H1 (cell line): Measurements from ENCODE around the gene NAT9. TPM values are rescaled to one million over a fixed set of nuclear protein-coding genes. Genes with fewer than 3 reads are reported as not detected.

ENCODE experiments used
- CTCF ChIA-PET: fragments of 300-600 bp; sonication (Branson Sonifier 250); formaldehyde crosslinking; loops from one replicate; lab custom pipeline; 2021; ENCODE audit not compliant: partially characterized antibody; lab: Charles Lee
- POLR2A ChIA-PET: fragments of 300-600 bp; sonication (Branson Sonifier 250); formaldehyde crosslinking; loops from one replicate; lab custom pipeline; 2021; ENCODE audit warnings: inconsistent platforms; ENCODE audit not compliant: partially characterized antibody; lab: Charles Lee
- DNase-seq, 2 experiments: peaks; one replicate each; pipeline versions ENCODE4 v3.0.0 to v3.0.0-alpha.2; 2010 to 2022; ENCODE audit warnings: low spot score in 2 of 2, low read depth in 1 of 2, mixed read lengths in 1 of 2
- FAIRE-seq: peaks from 2 replicates; lab custom pipeline; 2011; peaks lifted over from hg19 to GRCh38; lab: Jason Lieb, UNC
- H2AFZ ChIP-seq: 2 replicates; pipeline ENCODE4 v1.8.1; 2012; ENCODE audit warnings: low read length, inconsistent platforms
- H2AK5ac ChIP-seq: 2 replicates; pipeline ENCODE4 v1.6.1; 2013; ENCODE audit warnings: low read depth, low read length
- H2BK120ac ChIP-seq: replicated peaks from 2 replicates; pipeline ENCODE3; 2013; ENCODE audit warnings: low read depth, low read length, inconsistent platforms
- H2BK12ac ChIP-seq: 2 replicates; pipeline ENCODE4 v1.6.1; 2013; ENCODE audit warnings: low read depth, low read length
- H2BK15ac ChIP-seq: 2 replicates; pipeline ENCODE4 v1.6.1; 2013; ENCODE audit warnings: low read length
- H2BK20ac ChIP-seq: 2 replicates; pipeline ENCODE4 v1.6.1; 2013; ENCODE audit warnings: low read length
- H2BK5ac ChIP-seq: 2 replicates; pipeline ENCODE4 v1.6.1; 2013; ENCODE audit warnings: low read depth, low read length
- H3K14ac ChIP-seq: 2 replicates; pipeline ENCODE4 v1.6.1; 2013; ENCODE audit warnings: inconsistent platforms; ENCODE audit not compliant: insufficient read length
- H3K18ac ChIP-seq: 2 replicates; pipeline ENCODE4 v1.6.1; 2013; ENCODE audit warnings: low read length; ENCODE audit errors: extremely low read depth
- H3K23ac ChIP-seq: 2 replicates; pipeline ENCODE4 v1.6.1; 2013; ENCODE audit warnings: inconsistent platforms; ENCODE audit not compliant: insufficient read length
- H3K23me2 ChIP-seq: 2 replicates; pipeline ENCODE4 v1.6.1; 2013; ENCODE audit warnings: low read depth, low read length
- H3K27ac ChIP-seq: 2 replicates; pipeline ENCODE4 v1.6.1; 2011; ENCODE audit warnings: low read depth, low read length, inconsistent platforms
- H3K27me3 ChIP-seq, 4 experiments: replicated peaks in 1 of 4; 1 replicate in 1 of 4; 2 replicates in 3 of 4; pipeline versions ENCODE4 v1.6.1 to v1.8.1; 2011 to 2013; ENCODE audit warnings: low read length in 3 of 4, mild to moderate bottlenecking in 3 of 4, inconsistent platforms in 2 of 4, mixed read lengths in 2 of 4, moderate library complexity in 1 of 4; ENCODE audit not compliant: control insufficient read depth in 3 of 4, insufficient read depth in 3 of 4; ENCODE audit errors: extremely low read depth in 1 of 4
- H3K36me3 ChIP-seq, 4 experiments: 2 replicates each; pipeline versions ENCODE4 v1.6.1 to v1.8.1; 2011 to 2013; ENCODE audit warnings: mild to moderate bottlenecking in 4 of 4, low read length in 3 of 4, moderate library complexity in 2 of 4, control low read depth in 1 of 4, inconsistent platforms in 1 of 4; ENCODE audit not compliant: insufficient read depth in 4 of 4, control insufficient read depth in 2 of 4
- H3K4ac ChIP-seq: replicated peaks from 2 replicates; pipeline ENCODE3; 2013; ENCODE audit warnings: low read length, low read depth, mixed read lengths, inconsistent platforms; ENCODE audit not compliant: insufficient read length
- H3K4me1 ChIP-seq, 4 experiments: replicated peaks in 1 of 4; 1 replicate in 1 of 4; 2 replicates in 3 of 4; pipeline versions ENCODE4 v1.6.1 to v1.8.1; 2011 to 2013; ENCODE audit warnings: low read length in 3 of 4, inconsistent platforms in 2 of 4, mixed read lengths in 1 of 4; ENCODE audit not compliant: insufficient read depth in 4 of 4, control insufficient read depth in 3 of 4
- H3K4me2 ChIP-seq, 2 experiments: 2 replicates each; pipeline versions ENCODE4 v1.6.1 to v1.8.1; 2011 to 2013; ENCODE audit warnings: low read depth in 2 of 2, low read length in 2 of 2, control low read depth in 1 of 2, inconsistent platforms in 1 of 2, mild to moderate bottlenecking in 1 of 2; ENCODE audit not compliant: insufficient read depth in 1 of 2
- H3K4me3 ChIP-seq, 4 experiments: fragments of 200-600, 300-600 bp in 1 of 4; sonication (generic), shearing (Covaris generic), sonication (Bioruptor Twin) in 1 of 4; 2 replicates each; pipeline versions ENCODE4 v1.5.1 to v1.8.1; 2011 to 2016; ENCODE audit warnings: low read length in 4 of 4, low read depth in 3 of 4, control low read depth in 2 of 4, inconsistent platforms in 2 of 4, mild to moderate bottlenecking in 2 of 4, mixed read lengths in 1 of 4, moderate library complexity in 1 of 4; ENCODE audit not compliant: insufficient read depth in 2 of 4; ENCODE audit errors: extremely low read depth in 1 of 4
- H3K56ac ChIP-seq: replicated peaks from 2 replicates; pipeline ENCODE3; 2013; ENCODE audit warnings: low read depth, mild to moderate bottlenecking, mixed read lengths, low read length, inconsistent platforms; ENCODE audit not compliant: insufficient read length
- H3K79me1 ChIP-seq: 2 replicates; pipeline ENCODE4 v1.6.1; 2013; ENCODE audit warnings: low read depth, low read length, control low read depth
- H3K79me2 ChIP-seq, 2 experiments: 2 replicates each; pipeline versions ENCODE4 v1.6.1 to v1.8.1; 2012 to 2013; ENCODE audit warnings: low read length in 2 of 2, mild to moderate bottlenecking in 2 of 2, inconsistent platforms in 1 of 2; ENCODE audit not compliant: insufficient read depth in 2 of 2, control insufficient read depth in 1 of 2
- H3K9ac ChIP-seq, 4 experiments: replicated peaks in 1 of 4; 1 replicate in 1 of 4; 2 replicates in 3 of 4; pipeline versions ENCODE4 v1.6.1 to v1.8.1; 2011 to 2013; ENCODE audit warnings: low read depth in 3 of 4, low read length in 3 of 4, control low read depth in 2 of 4, mild to moderate bottlenecking in 2 of 4, moderate library complexity in 2 of 4, inconsistent platforms in 1 of 4; ENCODE audit errors: extremely low read depth in 1 of 4
- H3K9me3 ChIP-seq, 2 experiments: 2 replicates each; pipeline versions ENCODE4 v1.6.1 to v1.8.1; 2012 to 2013; ENCODE audit warnings: mild to moderate bottlenecking in 2 of 2, moderate library complexity in 2 of 2, control low read depth in 1 of 2, inconsistent platforms in 1 of 2, low read depth in 1 of 2, low read length in 1 of 2, mixed read lengths in 1 of 2; ENCODE audit not compliant: insufficient read depth in 2 of 2
- H4K20me1 ChIP-seq, 2 experiments: replicated peaks in 1 of 2; 2 replicates each; pipeline versions ENCODE3 to v1.8.1; 2011 to 2013; ENCODE audit warnings: inconsistent platforms in 2 of 2, low read length in 2 of 2, mild to moderate bottlenecking in 1 of 2; ENCODE audit not compliant: insufficient read depth in 2 of 2, control insufficient read depth in 1 of 2
- H4K5ac ChIP-seq: 2 replicates; pipeline ENCODE4 v1.6.1; 2013; ENCODE audit warnings: low read length, low read depth, mixed read lengths, inconsistent platforms; ENCODE audit not compliant: insufficient read length
- H4K8ac ChIP-seq: 2 replicates; pipeline ENCODE4 v1.8.0; 2013; ENCODE audit warnings: mild to moderate bottlenecking, moderate library complexity, low read length, inconsistent platforms; ENCODE audit not compliant: insufficient read depth; ENCODE audit errors: extremely low read depth
- H4K91ac ChIP-seq: replicated peaks from 2 replicates; pipeline ENCODE3; 2013; ENCODE audit warnings: low read length, mixed read lengths, inconsistent platforms; ENCODE audit not compliant: insufficient read length
- GABPA ChIP-seq: IDR thresholded peaks from 2 replicates; pipeline ENCODE4 v1.6.1; 2011; ENCODE audit warnings: mild to moderate bottlenecking, low read length, moderate library complexity, borderline replicate concordance; ENCODE audit not compliant: insufficient read depth
- SP1 ChIP-seq: IDR thresholded peaks from 2 replicates; pipeline ENCODE4 v1.6.1; 2011; ENCODE audit warnings: low read depth, low read length
- WGBS, 2 experiments: shearing (Covaris generic) in 1 of 2; methylation state at CpG; one replicate each; pipeline versions ENCODE4 v1.1.6 to v1.1.7; 2013 to 2015; ENCODE audit warnings: low lambda C conversion rate in 2 of 2, mixed read lengths in 2 of 2, inconsistent platforms in 1 of 2, low coverage in 1 of 2, missing lambda C conversion rate in 1 of 2; ENCODE audit not compliant: insufficient replicate concordance in 2 of 2, insufficient coverage in 1 of 2, insufficient read length in 1 of 2; ENCODE audit errors: extremely low coverage in 1 of 2, missing lambda C conversion rate in 1 of 2; 5-methylcytosine and 5-hydroxymethylcytosine counted together
- polyA plus RNA-seq, 7 experiments: library from polyadenylated mRNA; depleted of rRNA in 3 of 7; stranded (reverse) in 5 of 7; unstranded in 2 of 7; fragments of >200 nt in 5 of 7; fragments of 200-250 nt in 2 of 7; gene quantifications; 1 replicate in 5 of 7; 2 replicates in 1 of 7; 4 replicates in 1 of 7; pipeline versions ENCODE4 v1.2.1 to v1.2.3, GENCODE V29; 2011 to 2013; ENCODE audit warnings: missing spikeins in 2 of 7, mixed read lengths in 2 of 7
- total RNA-seq: library from RNA; stranded (reverse); fragmentation: NEBNext Ultra II Directional; extraction: Animal tissue kit (Norgen Biotek cat#: 25700); gene quantifications from 2 replicates; pipeline ENCODE4 v1.2.1, GENCODE V29; 2021

Gene NAT9
- total and polyA plus RNA-seq, 2 of the 8 experiments (the other 6 are each of a cell fraction or from before 2014, with no cell fraction given) = 32.3 to 42.7 TPM

GRCh38 chr17:74744349-74744713 is 31.8 kb downstream of the NAT9 start:
- WGBS, 2 experiments = 56% methylated on average over 2 of the region's 2 CpGs; no CpG with 5 or more reads in 1 of the 2 experiments
- CTCF ChIA-PET = interaction anchor here (0.6 to 4.7 kb wide), 37 partner anchors 8 to 365 kb away, joined by 3 to 388 read pairs (median 5); partner anchors contain the start of genes NAT9 and RAB37

More at GRCh38 chr17:74744349-74744713, 31.8 kb downstream of the NAT9 start:
- Histone ChIP-seq H3K56ac (no peak overlapping the region), H3K79me1 (no peaks in the 10 kb centered on the region), H4K91ac (no peak overlapping the region), H2AK5ac (0 out of 2 replicates have a peak overlapping the region, but pooled peaks have one; percentile 26), H3K23ac (no peak overlapping the region), H4K5ac (no peak overlapping the region), H4K20me1 (peaks cover under 1% of the 10 kb centered on the region in 2 experiments), H3K4me2 (0 out of 4 replicates have a peak overlapping the region, but pooled peaks of 1 of the 2 experiments have one; percentile 15), H3K79me2 (peaks cover 0 to 2% of the 10 kb centered on the region in 2 experiments; a peak in 1 of 4 replicates), H3K9ac (no peak overlapping the region), H4K8ac (no peak overlapping the region), H3K9me3 (no peaks in the 10 kb centered on the region), H3K14ac (no peak overlapping the region), H3K23me2 (peaks cover 3% of the 10 kb centered on the region), H2BK20ac (peak overlapping the region; percentile 55; the same call in 1 of the 2 replicates), H3K36me3 (no peaks in the 10 kb centered on the region), H2AFZ (no peak overlapping the region), H3K4ac (no peak overlapping the region), H3K18ac (no peak overlapping the region), H2BK12ac (no peak overlapping the region), H3K4me3 (no peak overlapping the region), H2BK120ac (no peak overlapping the region), H2BK5ac (no peak overlapping the region), H3K27me3 (no peaks in the 10 kb centered on the region), H2BK15ac (no peak overlapping the region), H3K27ac (no peak overlapping the region), H3K4me1 (peaks cover 5 to 26% (median 16%) of the 10 kb centered on the region in 4 experiments)
- no peak for FAIRE-seq
- POLR2A ChIA-PET = interaction anchor here (1.6 to 4.1 kb wide), 2 partner anchors 18 to 26 kb away, joined by 4 to 44 read pairs; no protein-coding TSS in a partner anchor
- TF ChIP-seq GABPA = no peak
- TF ChIP-seq SP1 = no peak
- no peak for DNase-seq
